Large intestine (tissue), 3 donors: Measurements from ENCODE around the gene ARMC7. TPM values are rescaled to one million over a fixed set of nuclear protein-coding genes. Genes with fewer than 3 reads are reported as not detected.
"Not testable (repeated sequence)": the region's sequence is repeated elsewhere in the genome, so short reads cannot be mapped to it uniquely, and the experiment has no call there.

Experiments
- DNase-seq, 2 donors: peaks; one replicate each; pipeline versions ENCODE4 v3.0.0 to v3.0.0-alpha.2; 2013
- H3K27ac ChIP-seq: one replicate; pipeline ENCODE4 v1.5.1; 2013; ENCODE audit warnings: low read length
- H3K27me3 ChIP-seq: 2 replicates; pipeline ENCODE4 v1.6.1; 2013; ENCODE audit warnings: low read length; ENCODE audit not compliant: control insufficient read depth, insufficient read depth
- H3K36me3 ChIP-seq: 2 replicates; pipeline ENCODE4 v1.6.1; 2013; ENCODE audit warnings: low read length; ENCODE audit not compliant: control insufficient read depth, insufficient read depth
- H3K4me1 ChIP-seq: one replicate; pipeline ENCODE4 v1.6.1; 2013; ENCODE audit warnings: low read length; ENCODE audit not compliant: control insufficient read depth, insufficient read depth
- H3K4me3 ChIP-seq: one replicate; pipeline ENCODE4 v1.5.1; 2013; ENCODE audit warnings: low read length
- H3K9me3 ChIP-seq: one replicate; pipeline ENCODE4 v1.6.1; 2013; ENCODE audit warnings: mild to moderate bottlenecking, low read depth, low read length, moderate library complexity; ENCODE audit not compliant: control insufficient read depth
- WGBS: methylation state at CpG from one replicate; pipeline ENCODE4 v1.1.5; 2013; ENCODE audit warnings: low lambda C conversion rate; ENCODE audit not compliant: insufficient coverage; 5-methylcytosine and 5-hydroxymethylcytosine counted together
- polyA plus RNA-seq: library from polyadenylated mRNA; unstranded; fragments of 120-200 nt; gene quantifications from one replicate; pipeline ENCODE4 v1.2.1, GENCODE V29; 2013

ARMC7 gene
- polyA plus RNA-seq, 1 donor = 9.3 TPM

DNA sequence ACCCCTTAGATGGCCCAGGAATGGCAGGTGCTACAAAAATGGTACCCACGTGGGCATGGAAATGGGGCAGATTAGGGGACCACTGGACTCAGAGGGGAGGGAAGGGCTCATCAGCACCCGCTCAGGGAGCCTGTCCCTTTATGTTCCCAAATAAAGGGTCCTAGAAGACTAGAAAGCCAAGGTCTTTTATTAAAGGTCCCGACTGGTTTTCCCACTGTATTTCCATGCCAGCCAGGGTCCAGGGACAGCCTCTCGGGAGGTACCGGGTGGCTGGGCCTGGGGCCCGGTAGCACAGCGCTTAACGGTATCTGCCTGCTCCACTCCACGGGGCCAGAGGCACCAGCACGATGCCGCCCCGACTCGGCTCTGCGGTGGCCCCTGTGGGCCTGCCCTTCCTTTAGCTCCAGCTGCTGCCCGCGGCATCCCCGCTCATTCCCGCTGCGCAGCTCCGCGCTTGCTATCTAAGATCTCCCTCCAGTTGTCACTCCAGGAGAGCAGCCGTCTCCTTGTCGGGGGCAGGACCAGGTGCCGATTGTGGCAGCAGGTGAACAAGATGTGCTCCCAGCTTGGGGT is 20.4 kb downstream of the ARMC7 start:
- Histone ChIP-seq H3K36me3 (peaks cover 20% of the 10 kb centered on the region), H3K4me1 (peaks cover 8% of the 10 kb centered on the region), H3K27ac (no peak overlapping the region), H3K27me3 (no peaks in the 10 kb centered on the region), H3K9me3 (no peaks in the 10 kb centered on the region), H3K4me3 (peak overlapping the region; percentile 93)
- DNase-seq = no peak
- WGBS = no CpG with 5 or more reads among the region's 24 CpGs

DNA sequence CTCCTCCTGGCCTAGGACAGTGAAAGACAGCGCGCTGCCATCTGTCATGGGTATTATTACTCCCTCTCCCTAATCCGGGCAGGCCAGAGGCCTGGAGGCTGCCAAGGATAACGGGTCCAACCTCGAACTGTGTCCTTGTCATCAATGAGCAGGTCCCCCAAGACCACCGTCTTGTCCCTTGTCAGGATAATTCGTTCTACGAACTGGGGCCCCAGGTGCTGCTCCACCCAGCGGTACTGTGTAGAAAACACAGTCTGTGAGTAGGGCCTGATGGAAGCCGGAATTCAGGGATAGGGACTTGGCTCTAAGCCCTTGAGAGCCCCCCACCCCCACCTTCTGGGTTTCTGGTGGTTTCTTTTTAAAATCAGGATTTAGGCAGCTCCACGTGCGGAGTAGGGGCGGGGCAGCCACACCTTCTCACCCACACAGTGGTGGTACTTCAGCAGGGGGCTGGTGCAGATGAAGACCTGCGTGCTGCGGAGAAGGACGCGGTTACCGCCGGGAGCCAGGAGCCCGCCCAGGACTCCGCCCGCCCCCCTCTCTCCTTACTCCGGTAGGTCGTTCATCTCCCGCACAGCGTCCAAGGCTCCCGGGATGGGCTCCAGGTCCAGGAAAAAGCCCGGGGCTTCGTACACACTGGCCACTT is 21.0 kb downstream of the ARMC7 start:
- peaks cover 5% of the 10 kb centered on the region for H3K4me1 ChIP-seq
- peak; percentile 45 to 72 for DNase-seq
- no peaks in the 10 kb centered on the region for H3K9me3 ChIP-seq
- WGBS = no CpG with 5 or more reads among the region's 29 CpGs
- peak overlapping the region; percentile 93 for H3K4me3 ChIP-seq
- peaks cover 24% of the 10 kb centered on the region for H3K36me3 ChIP-seq
- H3K27ac ChIP-seq = peak overlapping the region; percentile 88
- no peaks in the 10 kb centered on the region for H3K27me3 ChIP-seq

DNA sequence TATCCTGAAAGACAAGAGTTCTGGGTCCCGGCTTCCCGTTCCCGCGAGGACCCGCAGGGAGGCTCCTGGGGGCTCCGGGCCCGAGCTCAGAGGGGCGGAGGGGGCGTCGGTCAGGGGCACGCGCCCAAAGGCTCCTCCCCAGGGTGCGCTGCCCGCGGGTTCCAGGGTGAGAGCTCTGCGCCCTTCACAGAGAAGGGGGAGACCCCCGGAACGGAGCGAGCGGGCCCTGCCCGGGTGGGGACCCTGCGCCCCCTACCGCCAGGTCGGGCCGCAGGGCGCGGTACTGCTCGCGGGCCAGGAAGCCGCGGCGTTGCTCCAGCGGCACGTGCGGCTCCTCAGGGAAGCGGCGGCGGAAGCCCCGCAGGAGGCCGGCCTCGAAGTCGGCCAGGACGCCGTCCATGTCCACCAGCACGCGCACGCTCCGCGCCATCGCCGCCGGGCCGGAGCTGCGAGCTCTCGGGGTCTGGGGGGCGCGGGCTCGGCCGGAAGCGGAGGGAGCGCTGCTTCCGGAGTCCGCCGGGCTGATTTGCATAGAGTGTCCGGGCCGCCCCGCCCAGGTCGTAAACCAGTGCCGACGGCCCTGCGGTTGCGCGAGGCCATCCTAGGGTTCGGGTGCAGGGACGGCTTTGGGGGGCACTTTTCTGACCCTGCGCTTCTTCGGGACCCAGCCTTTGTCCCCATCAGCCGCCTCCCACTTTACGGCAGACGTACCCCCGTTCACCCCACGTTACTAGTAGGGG is 21.7 kb downstream of the ARMC7 start, which contains the start of gene NT5C:
Gene NT5C, minus strand, starts transcription at position 465 of the 740 bp plus-strand sequence. Its CDS starts 35 bp downstream, at position 430.
- peak; percentile 72 to 93 for DNase-seq
- Histone ChIP-seq H3K27me3 (no peaks in the 10 kb centered on the region), H3K36me3 (peaks cover 24% of the 10 kb centered on the region), H3K4me3 (peak within 1 kb of the TSS; percentile 93), H3K4me1 (peaks cover 5% of the 10 kb centered on the region), H3K27ac (peak within 1 kb of the TSS; percentile 88), H3K9me3 (no peaks in the 10 kb centered on the region)
- WGBS = no CpG with 5 or more reads among the region's 82 CpGs

DNA sequence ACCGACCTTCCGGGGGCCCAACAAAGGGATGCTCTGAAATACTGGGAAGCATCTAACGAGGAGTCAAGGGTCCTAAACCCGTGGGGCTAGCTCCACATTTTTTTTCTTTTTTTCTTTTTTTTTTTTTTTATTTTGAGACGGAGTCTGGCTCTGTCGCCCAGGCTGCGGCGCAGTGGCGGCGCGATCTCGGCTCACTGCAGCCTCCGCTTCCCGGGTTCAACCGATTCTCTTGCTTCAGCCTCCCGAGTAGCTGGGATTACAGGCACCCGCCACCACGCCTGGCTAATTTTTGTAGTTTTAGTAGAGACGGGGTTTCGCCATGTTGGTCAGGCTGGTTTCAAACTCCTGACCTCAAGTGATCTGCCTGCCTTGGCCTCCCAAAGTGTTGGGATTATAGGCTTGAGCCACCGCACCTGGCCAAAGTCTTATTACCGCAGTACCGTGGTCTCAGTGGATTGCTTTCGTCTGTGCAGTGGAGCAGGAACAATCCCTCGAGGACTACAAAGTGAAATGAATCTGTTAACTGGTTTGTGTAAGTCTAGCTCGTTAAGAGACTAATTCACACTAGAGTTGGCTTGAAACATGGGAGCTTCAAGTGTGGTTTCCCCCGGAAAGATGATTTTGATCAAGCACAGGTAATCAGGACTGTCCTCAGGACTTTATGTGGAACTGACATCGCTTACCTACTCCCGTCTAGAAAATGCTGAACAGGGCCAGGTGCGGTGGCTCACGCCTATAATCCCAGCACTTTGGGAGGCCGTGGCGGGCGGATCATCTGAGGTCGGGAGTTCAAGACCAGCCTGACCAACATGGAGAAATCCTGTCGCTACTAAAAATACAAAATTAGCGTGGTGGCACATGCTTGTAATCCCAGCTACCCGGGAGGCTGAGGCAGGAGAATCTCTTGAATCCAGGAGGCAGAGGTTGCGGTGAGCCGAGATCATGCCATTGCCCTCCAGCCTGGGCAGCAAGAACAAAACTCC is 22.5 kb downstream of the ARMC7 start:
- not testable (repeated sequence) for DNase-seq, H3K27me3 ChIP-seq, H3K4me1 ChIP-seq, H3K9me3 ChIP-seq
- H3K4me3 ChIP-seq = peak overlapping the region; percentile 93
- H3K36me3 ChIP-seq = peaks cover 24% of the 10 kb centered on the region
- 95% methylated on average over 2 of the region's 40 CpGs for WGBS
- H3K27ac ChIP-seq = peak overlapping the region; percentile 88

DNA sequence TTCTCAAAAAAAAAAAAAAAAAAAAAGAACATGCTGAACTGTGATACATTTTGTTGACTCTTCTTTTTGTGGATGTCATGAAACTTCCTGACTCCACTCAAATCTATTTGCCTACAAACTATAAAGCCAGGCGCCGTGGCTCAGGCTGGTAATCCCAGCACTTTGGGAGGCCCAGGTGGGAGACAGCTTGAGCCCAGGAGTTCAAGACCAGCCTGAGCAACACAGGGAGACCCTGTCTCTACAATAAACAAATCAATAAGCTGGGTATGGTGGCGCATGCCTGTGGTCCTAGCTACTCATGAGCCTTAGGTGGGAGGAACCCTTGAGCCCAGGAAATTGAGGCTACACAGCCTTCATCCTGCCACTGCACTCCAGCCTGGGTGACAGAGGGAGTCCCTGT is 23.2 kb downstream of the ARMC7 start:
- peaks cover 24% of the 10 kb centered on the region for H3K36me3 ChIP-seq
- no CpG with 5 or more reads among the region's 3 CpGs for WGBS

DNA sequence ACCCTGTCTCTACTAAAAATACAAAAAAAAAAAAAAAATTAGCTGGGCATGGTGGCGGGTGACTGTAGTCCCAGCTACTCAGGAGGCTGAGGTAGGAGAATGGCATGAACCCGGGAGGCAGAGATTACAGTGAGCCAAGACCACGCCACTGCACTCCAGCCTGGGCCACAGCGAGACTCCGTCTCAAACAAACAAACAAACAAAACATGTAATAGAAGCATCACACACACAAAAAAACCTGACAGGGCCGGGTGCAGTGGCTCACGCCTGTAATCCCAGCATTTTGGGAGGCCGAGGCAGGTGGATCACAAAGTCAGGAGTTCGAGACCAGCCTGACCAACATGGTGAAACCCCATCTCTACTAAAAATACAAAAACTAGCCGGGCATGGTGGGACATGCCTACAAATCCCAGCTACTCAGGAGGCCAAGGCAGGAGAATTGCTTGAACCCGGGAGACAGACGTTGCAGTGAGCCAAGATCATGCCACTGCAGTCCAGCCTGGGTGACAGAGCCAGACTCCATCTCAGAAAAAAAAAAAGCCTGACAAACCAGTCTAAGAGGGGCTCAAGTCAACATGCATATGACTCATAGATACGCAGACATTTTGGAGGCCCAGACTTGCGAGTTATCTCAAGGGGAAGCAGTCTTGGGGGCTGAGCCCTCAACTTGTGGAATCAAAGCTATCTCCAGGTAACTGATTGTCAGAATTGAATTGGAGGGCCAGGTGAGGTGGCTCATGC is 24.0 kb downstream of the ARMC7 start:
- H3K36me3 ChIP-seq = peaks cover 24% of the 10 kb centered on the region
- not testable (repeated sequence) for DNase-seq

More for the DNA sequence above, 23.2 kb downstream of the ARMC7 start:
- no peak for DNase-seq
- Histone ChIP-seq H3K27me3 (no peaks in the 10 kb centered on the region), H3K4me3 (no peak overlapping the region), H3K27ac (no peak overlapping the region), H3K9me3 (no peaks in the 10 kb centered on the region), H3K4me1 (peaks cover 5% of the 10 kb centered on the region)

DNA sequence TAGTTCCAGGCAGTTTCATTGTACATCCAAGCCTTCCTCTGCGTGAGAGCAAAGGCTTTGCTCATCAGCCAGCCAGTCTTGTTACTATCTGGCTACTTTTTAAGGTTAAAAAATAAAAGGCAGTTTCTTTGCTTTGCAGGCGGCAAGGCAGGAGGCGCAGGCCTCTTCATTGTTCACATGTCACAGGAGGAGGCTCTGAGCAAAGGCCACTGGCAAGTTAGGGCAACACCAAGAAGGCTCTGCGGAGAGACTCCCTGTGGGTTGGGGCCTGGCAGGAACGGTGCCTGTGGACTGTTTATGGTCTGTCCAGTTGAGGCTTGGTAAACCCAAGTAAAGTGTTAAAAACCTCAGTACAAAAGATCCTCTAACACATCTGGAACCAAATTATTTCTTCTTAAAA is 25.7 kb downstream of the ARMC7 start:
- H3K36me3 ChIP-seq = peaks cover 18% of the 10 kb centered on the region
- no peak overlapping the region for H3K27ac ChIP-seq
- 100% methylated on average over 1 of the region's 5 CpGs for WGBS
- H3K4me3 ChIP-seq = no peak overlapping the region
- no peaks in the 10 kb centered on the region for H3K9me3 ChIP-seq
- no peak for DNase-seq
- peaks cover 1% of the 10 kb centered on the region for H3K4me1 ChIP-seq
- H3K27me3 ChIP-seq = no peaks in the 10 kb centered on the region

More for the DNA sequence above, 24.0 kb downstream of the ARMC7 start:
- not testable (repeated sequence) for H3K4me1 ChIP-seq, H3K4me3 ChIP-seq, H3K27me3 ChIP-seq, H3K9me3 ChIP-seq, H3K27ac ChIP-seq
- 35% methylated on average over 2 of the region's 14 CpGs for WGBS

DNA sequence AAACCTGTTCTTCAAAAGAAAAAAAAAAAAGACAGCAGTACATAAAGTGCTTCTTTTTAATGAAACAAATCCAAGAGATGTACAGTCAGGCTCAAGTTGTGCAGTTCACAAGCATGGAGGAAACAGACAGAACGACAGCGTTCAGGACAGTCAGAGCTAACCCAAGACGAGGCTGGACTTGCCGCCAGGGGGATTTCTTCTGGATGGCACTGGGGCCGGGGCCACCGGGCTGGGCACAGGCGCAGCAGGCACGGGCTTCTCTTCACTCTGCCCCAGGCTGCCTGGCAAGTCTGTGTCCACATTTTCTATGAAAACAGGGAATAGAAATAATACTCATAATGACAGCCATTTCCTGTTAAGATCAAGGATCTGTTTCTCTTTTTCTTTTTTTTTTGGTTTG is 26.2 kb downstream of the ARMC7 start:
- Histone ChIP-seq H3K4me3 (no peak overlapping the region), H3K9me3 (no peaks in the 10 kb centered on the region), H3K27ac (no peak overlapping the region), H3K4me1 (no peaks in the 10 kb centered on the region), H3K36me3 (peaks cover 23% of the 10 kb centered on the region), H3K27me3 (no peaks in the 10 kb centered on the region)
- DNase-seq = no peak
- WGBS = no CpG with 5 or more reads among the region's 8 CpGs

DNA sequence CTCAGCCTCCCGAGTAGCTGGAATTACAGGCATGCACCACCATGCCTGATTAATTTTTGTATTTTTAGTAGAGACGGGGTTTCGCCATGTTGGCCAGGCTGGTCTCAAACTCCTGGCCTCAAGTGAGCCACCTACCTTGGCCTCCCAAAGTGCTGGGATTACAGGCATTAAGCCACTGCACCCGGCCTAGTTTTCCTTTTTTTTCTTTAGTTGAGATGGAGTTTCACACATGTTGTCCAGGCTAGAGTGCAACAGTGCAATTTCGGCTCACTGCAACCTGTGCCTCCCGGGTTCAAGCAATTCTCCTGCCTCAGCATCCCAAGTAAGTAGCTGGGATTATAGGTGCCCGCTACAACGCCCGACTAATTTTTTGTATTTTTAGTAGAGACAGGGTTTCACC is 28.0 kb downstream of the ARMC7 start:
- peaks cover 35% of the 10 kb centered on the region for H3K36me3 ChIP-seq
- H3K4me1 ChIP-seq, H3K4me3 ChIP-seq, DNase-seq, H3K27ac ChIP-seq, H3K27me3 ChIP-seq, H3K9me3 ChIP-seq: not testable (repeated sequence)
- WGBS = no CpG with 5 or more reads among the region's 9 CpGs
